GM19193 (cell line): ENCODE data around the gene METTL21C.

Experiments
- POLR2A ChIP-seq: IDR thresholded peaks from 4 replicates; pipeline ENCODE4 v1.6.1; 2011; ENCODE audit not compliant: insufficient read depth, insufficient read length; ENCODE audit errors: extremely low read depth

Gene METTL21C

DNA sequence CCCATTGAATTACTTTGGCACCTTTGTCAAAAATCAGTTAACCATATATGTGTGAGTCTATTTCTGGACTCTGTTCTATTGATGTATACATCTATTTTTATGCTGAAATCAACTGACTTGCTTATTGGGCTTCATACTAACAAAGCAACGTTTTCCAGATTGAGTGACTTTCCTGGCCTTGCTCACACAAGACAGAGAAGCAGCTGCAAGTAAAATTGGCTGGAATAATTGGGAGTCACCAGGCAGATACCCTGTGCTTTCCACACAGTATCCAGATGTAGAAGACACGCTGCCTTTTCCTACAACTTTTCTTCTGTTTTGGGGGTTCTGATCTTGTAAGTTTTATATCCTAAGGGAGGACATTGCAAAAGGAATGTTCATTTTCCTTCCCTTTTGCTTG, 11.2 kb downstream of the METTL21C start:
- no peak for TF ChIP-seq POLR2A

- no peak for TF ChIP-seq POLR2A
Observed at GRCh38 chr13:102682727-102683126, 12.1 kb downstream of the METTL21C start.

DNA sequence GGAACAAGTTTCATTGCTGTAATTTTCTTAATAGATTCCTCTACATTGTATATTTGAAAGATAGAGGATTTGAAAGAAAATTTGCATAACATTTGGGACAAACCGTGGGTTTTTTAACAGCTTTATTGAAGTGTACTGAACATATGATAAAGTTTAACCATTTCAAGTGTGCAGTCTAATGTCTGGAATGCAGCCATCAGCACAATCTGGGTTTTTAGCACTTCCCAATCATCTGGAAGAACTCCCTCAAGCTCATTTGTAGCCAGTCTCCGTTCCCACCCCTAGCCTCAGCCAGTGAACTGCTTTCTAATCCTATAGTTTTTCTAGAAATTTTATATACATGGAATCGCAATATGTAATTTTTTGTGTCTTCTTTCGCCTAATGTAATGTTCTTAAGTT, 12.6 kb downstream of the METTL21C start:
- TF ChIP-seq POLR2A: no peak

GRCh38 chr13:102680842-102681740, 13.8 kb downstream of the METTL21C start:
- no peak for TF ChIP-seq POLR2A

- TF ChIP-seq POLR2A: no peak
Observed at GRCh38 chr13:102680133-102680717, 14.6 kb downstream of the METTL21C start.

GRCh38 chr13:102679449-102680132, 15.3 kb downstream of the METTL21C start:
- no peak for TF ChIP-seq POLR2A

DNA sequence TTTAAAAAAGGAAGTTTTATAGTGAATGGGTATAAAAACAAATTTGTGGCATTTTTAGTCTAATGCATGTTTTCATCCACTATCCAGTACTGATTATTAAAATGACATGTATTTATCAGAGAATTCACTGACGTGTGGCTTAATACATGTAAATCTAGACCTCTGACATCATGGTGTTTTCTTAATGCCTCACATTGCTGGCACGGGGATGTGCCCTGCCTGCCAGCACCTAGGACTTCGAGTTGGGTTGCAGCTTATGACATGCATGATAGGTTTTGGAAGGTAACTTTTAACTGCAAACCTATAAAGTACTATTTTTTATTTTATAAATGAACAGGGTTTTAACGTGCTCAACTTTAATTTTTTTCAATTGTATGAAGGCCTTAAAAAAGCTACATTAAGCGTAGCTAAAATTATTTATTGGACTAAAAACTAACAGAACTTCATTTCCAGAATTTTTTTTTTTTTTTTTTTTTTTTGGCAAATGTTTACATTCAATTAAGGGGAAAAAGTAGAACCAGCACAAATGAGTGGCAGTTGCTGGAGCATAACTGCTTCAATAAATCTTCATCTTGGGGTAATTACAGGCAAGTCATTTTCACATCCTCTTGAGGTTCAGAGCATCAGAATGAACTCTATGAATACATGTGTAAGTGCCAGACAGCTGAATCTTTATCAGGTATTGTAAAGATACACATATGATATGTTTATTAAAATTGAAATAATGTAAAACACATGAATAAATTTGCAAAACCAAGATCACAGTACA, 16.3 kb downstream of the METTL21C start:
- no peak for TF ChIP-seq POLR2A

DNA sequence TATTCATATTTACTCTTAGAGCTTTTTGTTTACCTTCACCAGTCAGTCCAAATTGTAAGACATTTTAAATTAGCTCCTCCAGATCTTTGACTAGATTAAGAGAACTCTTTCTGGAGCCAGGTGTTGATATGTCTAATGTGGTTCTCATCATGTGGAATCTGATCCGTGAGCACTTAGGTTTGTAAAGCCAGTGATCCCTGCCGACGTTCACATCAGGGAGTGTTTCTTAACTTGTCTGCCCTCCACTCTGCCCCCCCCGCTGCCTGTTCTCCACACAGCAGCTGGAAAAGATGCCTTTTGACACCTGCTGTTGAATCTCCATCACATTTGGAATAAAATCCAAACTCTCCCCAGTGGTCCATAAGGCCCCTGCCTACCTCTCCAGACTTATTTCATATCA, 17.7 kb downstream of the METTL21C start:
- no peak for TF ChIP-seq POLR2A

DNA sequence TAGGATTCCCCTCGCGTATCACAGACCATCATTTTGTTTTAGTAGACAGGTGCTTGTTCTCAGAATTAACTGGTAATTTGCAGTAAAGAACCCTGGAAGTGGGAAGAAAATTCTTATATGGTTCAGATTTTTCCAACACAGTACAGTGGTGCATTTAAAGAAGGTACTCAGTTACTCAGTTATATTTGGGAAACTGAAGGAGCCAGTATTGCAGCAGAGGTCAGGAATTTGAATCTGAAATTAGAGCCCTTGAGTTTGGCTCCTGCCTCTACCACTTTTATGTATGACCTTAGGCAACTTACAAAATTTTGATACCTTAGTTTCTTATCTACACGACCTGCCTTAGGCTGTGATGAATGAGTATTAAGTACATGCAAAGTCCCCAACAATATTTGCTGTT, 19.7 kb downstream of the METTL21C start:
- no peak for TF ChIP-seq POLR2A

- TF ChIP-seq POLR2A: no peak
Observed at GRCh38 chr13:102670130-102670529, 24.7 kb downstream of the METTL21C start.

DNA sequence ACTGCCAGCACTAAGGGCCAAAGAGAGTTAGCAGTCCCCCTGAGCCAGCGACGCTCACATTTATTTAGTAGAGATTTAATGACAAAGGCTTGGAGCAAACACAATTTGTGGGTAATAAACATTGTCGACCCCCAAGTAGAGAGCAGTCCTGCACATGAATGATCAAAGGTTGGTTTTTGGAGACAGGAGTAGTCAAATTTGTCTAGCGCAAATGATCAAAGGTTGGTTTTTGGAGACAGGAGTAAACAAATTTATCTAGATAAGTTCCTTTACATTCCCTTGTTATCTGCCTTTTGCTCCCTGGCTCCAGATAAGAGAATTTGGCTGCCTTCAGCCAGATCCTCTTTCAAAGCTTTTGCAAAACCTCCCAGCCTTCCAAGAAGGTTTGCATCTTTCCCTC, 26.9 kb downstream of the METTL21C start:
- no peak for TF ChIP-seq POLR2A

DNA sequence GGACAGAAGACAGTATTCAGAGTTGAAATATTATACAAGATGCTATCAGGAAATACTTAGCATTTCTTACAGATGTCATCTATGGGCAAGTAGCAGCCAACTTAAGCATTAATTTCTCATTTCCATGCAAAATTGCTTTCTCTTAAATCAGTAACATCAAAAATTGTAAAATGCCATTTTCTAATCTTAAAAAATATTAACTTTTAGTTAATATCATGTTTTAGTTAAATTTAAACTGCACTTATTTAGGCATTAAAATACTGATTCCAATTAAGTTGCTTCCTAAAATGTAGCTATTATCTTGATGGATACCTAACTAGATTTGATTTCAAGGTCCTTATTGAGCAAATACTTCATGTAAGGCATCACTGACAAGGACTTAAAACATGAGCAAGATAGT, 27.8 kb downstream of the METTL21C start:
- no peak for TF ChIP-seq POLR2A

DNA sequence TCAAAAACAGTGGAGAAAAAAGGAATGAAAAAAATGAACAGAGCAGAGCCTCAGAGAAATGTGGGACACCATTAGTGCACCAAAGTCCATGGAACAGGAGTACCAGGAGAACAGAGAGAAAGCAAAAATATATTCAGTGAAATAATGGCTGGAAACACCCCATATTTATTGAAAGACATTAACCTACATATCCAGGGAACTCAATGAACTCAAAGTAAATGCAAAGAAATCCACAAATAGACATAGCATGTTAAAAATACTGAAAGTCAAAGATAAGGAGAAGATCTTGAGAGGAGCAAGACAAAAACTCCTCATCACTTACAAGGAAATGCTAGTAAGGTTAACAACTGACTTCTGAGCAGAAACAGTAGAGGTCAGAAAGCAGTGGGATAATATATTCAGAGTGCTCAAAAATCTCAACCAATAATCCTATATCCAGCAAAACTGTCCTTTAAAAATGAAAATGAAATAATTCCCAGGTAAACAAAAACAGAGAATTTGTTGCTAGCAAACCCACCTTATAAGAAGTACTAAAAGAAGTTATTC, 35.6 kb downstream of the METTL21C start:
- TF ChIP-seq POLR2A: no peak

GRCh38 chr13:102658660-102659059, 36.2 kb downstream of the METTL21C start:
- no peak for TF ChIP-seq POLR2A

DNA sequence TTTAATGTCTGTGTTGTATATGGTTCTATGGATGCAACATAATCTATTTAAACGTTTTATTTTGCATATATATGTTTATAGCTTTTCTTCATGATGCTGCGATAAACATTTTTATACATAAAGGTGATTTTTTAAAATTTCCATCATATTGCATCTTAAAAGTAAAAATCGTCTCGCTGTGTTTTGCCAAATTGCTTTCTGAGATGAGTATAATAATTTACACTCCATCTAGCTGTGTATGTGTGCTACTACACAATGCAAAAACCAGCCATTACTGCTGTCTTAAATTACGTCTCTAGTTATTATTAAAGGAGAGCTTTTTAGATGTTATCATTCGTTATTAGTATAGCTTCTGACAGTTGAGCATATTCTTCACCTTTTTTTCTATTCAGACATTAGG, 37.2 kb downstream of the METTL21C start:
- TF ChIP-seq POLR2A: no peak

DNA sequence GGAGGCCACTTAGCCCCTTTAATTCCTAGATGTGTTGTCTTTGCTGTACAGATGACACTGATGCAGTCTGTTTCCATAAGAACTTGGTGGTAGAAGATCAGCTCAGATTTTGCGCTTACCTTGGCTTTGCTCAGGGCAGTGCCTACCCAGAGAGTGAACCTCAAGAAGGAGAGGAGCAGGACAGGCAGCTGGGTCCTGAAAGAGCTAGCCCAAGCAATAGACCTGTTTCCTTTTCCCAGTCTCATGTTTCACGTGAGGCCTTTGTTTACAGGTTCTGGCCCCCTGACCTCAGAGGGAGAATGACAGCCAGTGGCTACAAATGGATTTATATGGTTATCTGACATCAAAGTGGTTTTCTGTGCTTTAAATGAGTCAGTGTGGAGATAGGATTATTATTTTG, 40.1 kb downstream of the METTL21C start:
- no peak for TF ChIP-seq POLR2A

DNA sequence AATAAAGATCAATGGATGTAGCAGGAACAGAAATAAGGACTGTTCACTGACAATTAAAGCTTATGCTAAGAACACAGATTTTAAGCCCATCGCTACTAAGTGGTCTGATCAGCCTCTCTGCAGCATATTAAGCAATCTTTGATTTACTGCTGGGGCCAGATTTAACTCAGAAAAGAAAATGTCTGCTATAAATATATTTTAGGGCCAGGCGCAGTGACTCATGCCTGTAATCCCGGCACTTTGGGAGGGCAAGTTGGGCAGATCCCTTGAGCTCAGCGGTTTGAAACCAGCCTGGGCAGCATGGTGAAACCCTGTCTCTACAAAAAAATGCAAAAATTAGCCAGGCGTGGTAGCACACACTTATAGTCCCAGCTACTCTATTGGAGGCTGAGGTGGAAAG, 43.0 kb downstream of the METTL21C start:
- TF ChIP-seq POLR2A: no peak
